Panc1 (cell line): ENCODE data around the gene CYBA. TPM values are rescaled to one million over a fixed set of nuclear protein-coding genes. Genes with fewer than 3 reads are reported as not detected.

Source experiments
- ATAC-seq: fragments of 200-7000 bp; cut with Tn5 transposase; 2 replicates; pipeline ENCODE4 v1.9.1; 2020; ENCODE audit warnings: mild to moderate bottlenecking, moderate library complexity
- BruUV-seq: library from RNA; stranded (reverse); fragments of 400-500 nt; replicated peaks from 2 replicates; lab custom pipeline; 2021; lab: Mats Ljungman, UMichigan
- CTCF ChIA-PET: fragments of 300-600 bp; sonication (Branson Sonifier 250); formaldehyde crosslinking; loops from one replicate; lab custom pipeline; 2022; ENCODE audit warnings: antibody characterized with exemption; lab: Charles Lee
- POLR2A ChIA-PET: fragments of 300-600 bp; sonication (Branson Sonifier 250); formaldehyde crosslinking; loops from one replicate; lab custom pipeline; 2022; ENCODE audit warnings: antibody characterized with exemption; lab: Charles Lee
- DNase-seq: peaks from one replicate; pipeline ENCODE4 v3.0.0-alpha.2; 2010; ENCODE audit warnings: low read depth, low spot score
- H3K27ac ChIP-seq: 2 replicates; pipeline ENCODE4 v1.5.1; 2011; ENCODE audit warnings: mild to moderate bottlenecking, low read length, inconsistent platforms
- H3K27me3 ChIP-seq: fragments of 200-500 bp; sonication (Bioruptor generic); 2 replicates; pipeline ENCODE4 v1.6.0; 2014; ENCODE audit warnings: low read length, inconsistent platforms; ENCODE audit not compliant: control insufficient read depth, insufficient read depth
- H3K36me3 ChIP-seq: fragments of 200-500 bp; sonication (Bioruptor generic); 2 replicates; pipeline ENCODE4 v1.5.1; 2014; ENCODE audit warnings: inconsistent platforms, mild to moderate bottlenecking, low read length, moderate library complexity; ENCODE audit not compliant: control insufficient read depth, insufficient read depth
- H3K4me1 ChIP-seq: 2 replicates; pipeline ENCODE4 v1.5.1; 2011; ENCODE audit warnings: inconsistent platforms, mild to moderate bottlenecking, low read length, moderate library complexity; ENCODE audit not compliant: control insufficient read depth, insufficient read depth
- H3K4me3 ChIP-seq, 2 experiments: 2 replicates each; pipeline ENCODE4 v1.5.1; 2011 to 2012; ENCODE audit warnings: low read depth in 2 of 2, low read length in 2 of 2, mild to moderate bottlenecking in 2 of 2, inconsistent platforms in 1 of 2, moderate library complexity in 1 of 2
- H3K9me3 ChIP-seq: fragments of 200-500 bp; sonication (Bioruptor generic); 2 replicates; pipeline ENCODE4 v1.5.1; 2014; ENCODE audit warnings: low read depth, mild to moderate bottlenecking, inconsistent platforms, low read length, moderate library complexity; ENCODE audit not compliant: control insufficient read depth, insufficient read depth
- POLR2AphosphoS5 ChIP-seq: IDR thresholded peaks from 2 replicates; pipeline ENCODE4 v1.6.1; 2012; ENCODE audit warnings: mild to moderate bottlenecking, low read depth, low read length, moderate library complexity
- SIN3A ChIP-seq: IDR thresholded peaks from 2 replicates; pipeline ENCODE4 v1.6.1; 2012; ENCODE audit warnings: low read depth, mild to moderate bottlenecking, low read length, moderate library complexity, borderline replicate concordance; ENCODE audit not compliant: insufficient read depth
- TCF7L2 ChIP-seq: IDR thresholded peaks from 2 replicates; pipeline ENCODE4 v1.6.1; 2011; ENCODE audit warnings: mild to moderate bottlenecking, low read depth, low read length, inconsistent platforms
- in situ Hi-C: cut with HindIII; loops from 2 replicates; pipeline ENCODE4 v1.10.0; 2016; ENCODE audit warnings: low sequenced_read_pairs, low pct_unique_long_range_greater_than_20kb
- intact Hi-C: fragments of 100-400 bp; cut with micrococcal nuclease; formaldehyde crosslinking; loops from one replicate; pipeline ENCODE4 v1.10.0; 2022; ENCODE audit not compliant: unreplicated experiment
- total RNA-seq: library from RNA; stranded (reverse); gene quantifications from one replicate; pipeline ENCODE4 v1.2.1, GENCODE V29; 2021; ENCODE audit not compliant: unreplicated experiment
- TF ChIP-seq, protein P1 (sequence below), 2 experiments: IDR thresholded peaks; 2 replicates each; pipeline ENCODE4 v1.6.1; 2011 to 2012; ENCODE audit warnings: low read depth in 2 of 2, control low read depth in 1 of 2, low read length in 1 of 2, mild to moderate bottlenecking in 1 of 2, moderate library complexity in 1 of 2; ENCODE audit not compliant: insufficient read depth in 1 of 2
- TF ChIP-seq, protein P2 (sequence below): fragments of 450-650 bp; IDR thresholded peaks from 2 replicates; pipeline ENCODE4 v1.5.1; 2017; ENCODE audit warnings: mild to moderate bottlenecking

CYBA gene
- total RNA-seq, 1 experiment from 2014 or later = 233 TPM

DNA sequence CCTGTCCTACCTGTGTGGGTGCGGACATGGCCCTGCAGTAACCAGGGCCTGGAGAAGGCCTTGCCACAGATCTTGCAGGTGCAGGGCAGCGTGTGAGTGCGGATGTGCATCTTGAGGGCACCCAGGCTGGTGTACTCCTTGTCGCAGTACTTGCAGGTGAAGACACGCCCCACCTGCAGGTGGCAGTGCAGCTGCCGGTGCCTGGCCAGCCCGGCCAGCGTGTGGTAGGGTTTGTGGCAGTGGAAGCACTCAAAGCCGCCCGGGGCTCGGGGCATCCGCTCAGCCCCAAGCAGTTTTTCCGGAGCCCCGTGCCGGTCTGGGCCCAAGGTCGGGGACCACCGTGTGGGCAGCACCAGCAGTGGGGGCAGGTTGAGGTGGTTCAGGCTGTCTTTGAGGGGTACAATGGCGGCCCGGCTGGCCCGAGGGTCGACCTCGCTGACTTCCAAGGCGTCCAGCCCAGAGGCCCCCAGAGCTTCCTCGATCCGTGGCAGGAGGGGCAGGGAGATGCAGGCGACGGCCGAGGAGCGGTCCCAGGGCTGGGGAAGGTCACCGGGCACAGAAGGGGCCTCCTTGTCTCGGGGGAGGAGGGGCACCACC lies 30.3 kb upstream of the CYBA start:
- ChIA-PET POLR2A (no interaction called here), CTCF (no interaction called here)
- DNase-seq = no peak
- no peak overlapping the region for H3K4me3 ChIP-seq
- H3K9me3 ChIP-seq = no peaks in the 10 kb centered on the region
- no peaks in the 10 kb centered on the region for H3K36me3 ChIP-seq
- H3K27ac ChIP-seq = no peak overlapping the region
- intact Hi-C loops = no loop called here
- no TSS peak for BruUV-seq
- TF ChIP-seq POLR2AphosphoS5 (no peak), TCF7L2 (no peak), SIN3A (no peak)
- TF ChIP-seq, protein P1, sequence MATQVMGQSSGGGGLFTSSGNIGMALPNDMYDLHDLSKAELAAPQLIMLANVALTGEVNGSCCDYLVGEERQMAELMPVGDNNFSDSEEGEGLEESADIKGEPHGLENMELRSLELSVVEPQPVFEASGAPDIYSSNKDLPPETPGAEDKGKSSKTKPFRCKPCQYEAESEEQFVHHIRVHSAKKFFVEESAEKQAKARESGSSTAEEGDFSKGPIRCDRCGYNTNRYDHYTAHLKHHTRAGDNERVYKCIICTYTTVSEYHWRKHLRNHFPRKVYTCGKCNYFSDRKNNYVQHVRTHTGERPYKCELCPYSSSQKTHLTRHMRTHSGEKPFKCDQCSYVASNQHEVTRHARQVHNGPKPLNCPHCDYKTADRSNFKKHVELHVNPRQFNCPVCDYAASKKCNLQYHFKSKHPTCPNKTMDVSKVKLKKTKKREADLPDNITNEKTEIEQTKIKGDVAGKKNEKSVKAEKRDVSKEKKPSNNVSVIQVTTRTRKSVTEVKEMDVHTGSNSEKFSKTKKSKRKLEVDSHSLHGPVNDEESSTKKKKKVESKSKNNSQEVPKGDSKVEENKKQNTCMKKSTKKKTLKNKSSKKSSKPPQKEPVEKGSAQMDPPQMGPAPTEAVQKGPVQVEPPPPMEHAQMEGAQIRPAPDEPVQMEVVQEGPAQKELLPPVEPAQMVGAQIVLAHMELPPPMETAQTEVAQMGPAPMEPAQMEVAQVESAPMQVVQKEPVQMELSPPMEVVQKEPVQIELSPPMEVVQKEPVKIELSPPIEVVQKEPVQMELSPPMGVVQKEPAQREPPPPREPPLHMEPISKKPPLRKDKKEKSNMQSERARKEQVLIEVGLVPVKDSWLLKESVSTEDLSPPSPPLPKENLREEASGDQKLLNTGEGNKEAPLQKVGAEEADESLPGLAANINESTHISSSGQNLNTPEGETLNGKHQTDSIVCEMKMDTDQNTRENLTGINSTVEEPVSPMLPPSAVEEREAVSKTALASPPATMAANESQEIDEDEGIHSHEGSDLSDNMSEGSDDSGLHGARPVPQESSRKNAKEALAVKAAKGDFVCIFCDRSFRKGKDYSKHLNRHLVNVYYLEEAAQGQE (IDR thresholded peaks at IDR 0.05; ENCODE audit: insufficient read depth in 1 of 2, low read depth in 2 of 2, low read length in 1 of 2) = no peak
- TF ChIP-seq, protein P2, sequence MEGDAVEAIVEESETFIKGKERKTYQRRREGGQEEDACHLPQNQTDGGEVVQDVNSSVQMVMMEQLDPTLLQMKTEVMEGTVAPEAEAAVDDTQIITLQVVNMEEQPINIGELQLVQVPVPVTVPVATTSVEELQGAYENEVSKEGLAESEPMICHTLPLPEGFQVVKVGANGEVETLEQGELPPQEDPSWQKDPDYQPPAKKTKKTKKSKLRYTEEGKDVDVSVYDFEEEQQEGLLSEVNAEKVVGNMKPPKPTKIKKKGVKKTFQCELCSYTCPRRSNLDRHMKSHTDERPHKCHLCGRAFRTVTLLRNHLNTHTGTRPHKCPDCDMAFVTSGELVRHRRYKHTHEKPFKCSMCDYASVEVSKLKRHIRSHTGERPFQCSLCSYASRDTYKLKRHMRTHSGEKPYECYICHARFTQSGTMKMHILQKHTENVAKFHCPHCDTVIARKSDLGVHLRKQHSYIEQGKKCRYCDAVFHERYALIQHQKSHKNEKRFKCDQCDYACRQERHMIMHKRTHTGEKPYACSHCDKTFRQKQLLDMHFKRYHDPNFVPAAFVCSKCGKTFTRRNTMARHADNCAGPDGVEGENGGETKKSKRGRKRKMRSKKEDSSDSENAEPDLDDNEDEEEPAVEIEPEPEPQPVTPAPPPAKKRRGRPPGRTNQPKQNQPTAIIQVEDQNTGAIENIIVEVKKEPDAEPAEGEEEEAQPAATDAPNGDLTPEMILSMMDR = peak; percentile 74
- H3K27me3 ChIP-seq = no peaks in the 10 kb centered on the region
- ATAC-seq = peak; percentile 68
- no peaks in the 10 kb centered on the region for H3K4me1 ChIP-seq
- in situ Hi-C loops = no loop called here

DNA sequence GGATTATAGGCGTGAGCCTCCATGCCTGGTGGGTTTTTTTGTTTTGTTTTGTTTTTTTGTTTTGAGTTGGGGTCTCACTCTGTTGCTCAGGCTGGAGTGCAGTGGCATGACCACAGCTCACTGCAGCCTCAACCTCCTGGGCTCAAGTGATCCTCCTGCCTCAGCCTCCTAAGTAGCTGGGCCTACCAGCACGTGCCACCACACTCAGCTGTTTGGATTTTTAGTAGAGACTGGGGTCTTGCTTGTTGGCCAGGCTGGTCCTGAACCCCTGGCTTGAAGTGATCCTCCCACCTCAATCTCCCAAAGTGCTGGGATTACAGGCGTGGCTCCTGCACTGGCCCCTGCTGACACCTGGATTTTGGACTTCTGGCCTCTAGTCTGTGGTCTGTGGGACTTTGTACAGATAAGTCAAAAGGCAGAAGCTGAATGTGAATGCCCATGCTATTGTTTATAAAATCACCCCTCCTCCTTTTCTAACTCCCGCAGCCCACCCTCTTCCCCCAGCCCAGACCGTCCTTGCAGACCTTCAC lies 29.8 kb upstream of the CYBA start:
- H3K9me3 ChIP-seq = no peaks in the 10 kb centered on the region
- no peaks in the 10 kb centered on the region for H3K36me3 ChIP-seq
- TF ChIP-seq, protein P1 (IDR thresholded peaks at IDR 0.05; ENCODE audit: insufficient read depth in 1 of 2, low read depth in 2 of 2, low read length in 1 of 2) = no peak
- TF ChIP-seq SIN3A = no peak
- no peak for TF ChIP-seq POLR2AphosphoS5
- TF ChIP-seq, protein P2 = no peak
- TF ChIP-seq TCF7L2 = no peak
- intact Hi-C loops (no loop called here), in situ Hi-C loops (no loop called here)
- ChIA-PET CTCF (no interaction called here), POLR2A (interaction anchor here (0.6 kb wide), 1 partner anchor 162 kb away, joined by 3 read pairs; no protein-coding TSS in a partner anchor)
- no TSS peak for BruUV-seq
- DNase-seq (no peak), ATAC-seq (no peak)
- H3K27ac ChIP-seq = no peak overlapping the region
- no peak overlapping the region for H3K4me3 ChIP-seq
- no peaks in the 10 kb centered on the region for H3K27me3 ChIP-seq
- H3K4me1 ChIP-seq = no peaks in the 10 kb centered on the region
